ENCODE results near the gene GPD1L. TPM values are rescaled to one million over a fixed set of nuclear protein-coding genes. Genes with fewer than 3 reads are reported as not detected.

The GPD1L gene
- total RNA-seq, 1 donor from 2014 or later, result 11.2 TPM

GRCh38 chr3:32136703-32137102 lies 30.3 kb downstream of the GPD1L start:
- Mint-ChIP-seq H3K27ac (ENCODE audit: unreplicated experiment) (no peak overlapping the region), H3K27me3 (ENCODE audit: low read depth, unreplicated experiment) (peaks cover 10% of the 10 kb centered on the region)
- no peak for TF ChIP-seq EZH2 (IDR thresholded peaks at IDR 0.05; ENCODE audit: insufficient read depth, low read length)
- TF ChIP-seq, protein P1, sequence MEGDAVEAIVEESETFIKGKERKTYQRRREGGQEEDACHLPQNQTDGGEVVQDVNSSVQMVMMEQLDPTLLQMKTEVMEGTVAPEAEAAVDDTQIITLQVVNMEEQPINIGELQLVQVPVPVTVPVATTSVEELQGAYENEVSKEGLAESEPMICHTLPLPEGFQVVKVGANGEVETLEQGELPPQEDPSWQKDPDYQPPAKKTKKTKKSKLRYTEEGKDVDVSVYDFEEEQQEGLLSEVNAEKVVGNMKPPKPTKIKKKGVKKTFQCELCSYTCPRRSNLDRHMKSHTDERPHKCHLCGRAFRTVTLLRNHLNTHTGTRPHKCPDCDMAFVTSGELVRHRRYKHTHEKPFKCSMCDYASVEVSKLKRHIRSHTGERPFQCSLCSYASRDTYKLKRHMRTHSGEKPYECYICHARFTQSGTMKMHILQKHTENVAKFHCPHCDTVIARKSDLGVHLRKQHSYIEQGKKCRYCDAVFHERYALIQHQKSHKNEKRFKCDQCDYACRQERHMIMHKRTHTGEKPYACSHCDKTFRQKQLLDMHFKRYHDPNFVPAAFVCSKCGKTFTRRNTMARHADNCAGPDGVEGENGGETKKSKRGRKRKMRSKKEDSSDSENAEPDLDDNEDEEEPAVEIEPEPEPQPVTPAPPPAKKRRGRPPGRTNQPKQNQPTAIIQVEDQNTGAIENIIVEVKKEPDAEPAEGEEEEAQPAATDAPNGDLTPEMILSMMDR (IDR thresholded peaks at IDR 0.05; ENCODE audit: insufficient read depth, low read depth, low read length), result no peak

GRCh38 chr3:32137870-32138269 lies 31.4 kb downstream of the GPD1L start:
- Histone ChIP-seq H3K9me3 (ENCODE audit: insufficient read depth, low read depth, low read length) (no peaks in the 10 kb centered on the region), H3K4me1 (ENCODE audit: insufficient read depth, low read length) (no peaks in the 10 kb centered on the region), H3K4me3 (ENCODE audit: insufficient read depth, low read depth, low read length) (no peak overlapping the region), H3K27me3 (ENCODE audit: insufficient read depth, low read length) (no peaks in the 10 kb centered on the region), H3K27ac (ENCODE audit: low read depth, low read length) (no peak overlapping the region), H3K79me2 (ENCODE audit: insufficient read depth, low read length) (no peaks in the 10 kb centered on the region), H4K20me1 (ENCODE audit: insufficient read depth, low read length) (no peaks in the 10 kb centered on the region), H2AFZ (ENCODE audit: low read depth, low read length) (no peak overlapping the region), H3K9ac (ENCODE audit: low read length) (no peak overlapping the region), H3K4me2 (ENCODE audit: low read length) (no peak overlapping the region), H3K36me3 (ENCODE audit: insufficient read depth, low read length) (no peaks in the 10 kb centered on the region)
- Mint-ChIP-seq H3K27me3 (ENCODE audit: low read depth, unreplicated experiment) (peaks cover 10% of the 10 kb centered on the region), H3K9me3 (ENCODE audit: unreplicated experiment) (peaks cover 2% of the 10 kb centered on the region), H3K4me1 (ENCODE audit: low read depth, unreplicated experiment) (no peaks in the 10 kb centered on the region), H3K27ac (ENCODE audit: unreplicated experiment) (no peak overlapping the region), H3K4me3 (ENCODE audit: unreplicated experiment) (no peak overlapping the region), H3K36me3 (ENCODE audit: low read depth, unreplicated experiment) (peaks cover 8% of the 10 kb centered on the region)
- FAIRE-seq, result no peak
- TF ChIP-seq, protein P1 (IDR thresholded peaks at IDR 0.05; ENCODE audit: insufficient read depth, low read depth, low read length), result no peak
- TF ChIP-seq EZH2 (IDR thresholded peaks at IDR 0.05; ENCODE audit: insufficient read depth, low read length), result no peak
- no peak for DNase-seq (ENCODE audit: low read depth)

More at GRCh38 chr3:32136703-32137102, 30.3 kb downstream of the GPD1L start:
- peaks cover 8% of the 10 kb centered on the region for H3K36me3 Mint-ChIP-seq (ENCODE audit: low read depth, unreplicated experiment)
- Histone ChIP-seq H3K4me2 (ENCODE audit: low read length) (no peak overlapping the region), H3K27me3 (ENCODE audit: insufficient read depth, low read length) (no peaks in the 10 kb centered on the region), H2AFZ (ENCODE audit: low read depth, low read length) (no peak overlapping the region), H3K9me3 (ENCODE audit: insufficient read depth, low read depth, low read length) (no peaks in the 10 kb centered on the region), H3K79me2 (ENCODE audit: insufficient read depth, low read length) (no peaks in the 10 kb centered on the region), H4K20me1 (ENCODE audit: insufficient read depth, low read length) (no peaks in the 10 kb centered on the region), H3K4me1 (ENCODE audit: insufficient read depth, low read length) (no peaks in the 10 kb centered on the region), H3K36me3 (ENCODE audit: insufficient read depth, low read length) (no peaks in the 10 kb centered on the region), H3K9ac (ENCODE audit: low read length) (no peak overlapping the region), H3K27ac (ENCODE audit: low read depth, low read length) (no peak overlapping the region), H3K4me3 (ENCODE audit: insufficient read depth, low read depth, low read length) (no peak overlapping the region)
- no peak overlapping the region for H3K4me3 Mint-ChIP-seq (ENCODE audit: unreplicated experiment)
- H3K4me1 Mint-ChIP-seq (ENCODE audit: low read depth, unreplicated experiment), result no peaks in the 10 kb centered on the region
- peaks cover 2% of the 10 kb centered on the region for H3K9me3 Mint-ChIP-seq (ENCODE audit: unreplicated experiment)
- DNase-seq (ENCODE audit: low read depth) (no peak), FAIRE-seq (no peak)

DNA sequence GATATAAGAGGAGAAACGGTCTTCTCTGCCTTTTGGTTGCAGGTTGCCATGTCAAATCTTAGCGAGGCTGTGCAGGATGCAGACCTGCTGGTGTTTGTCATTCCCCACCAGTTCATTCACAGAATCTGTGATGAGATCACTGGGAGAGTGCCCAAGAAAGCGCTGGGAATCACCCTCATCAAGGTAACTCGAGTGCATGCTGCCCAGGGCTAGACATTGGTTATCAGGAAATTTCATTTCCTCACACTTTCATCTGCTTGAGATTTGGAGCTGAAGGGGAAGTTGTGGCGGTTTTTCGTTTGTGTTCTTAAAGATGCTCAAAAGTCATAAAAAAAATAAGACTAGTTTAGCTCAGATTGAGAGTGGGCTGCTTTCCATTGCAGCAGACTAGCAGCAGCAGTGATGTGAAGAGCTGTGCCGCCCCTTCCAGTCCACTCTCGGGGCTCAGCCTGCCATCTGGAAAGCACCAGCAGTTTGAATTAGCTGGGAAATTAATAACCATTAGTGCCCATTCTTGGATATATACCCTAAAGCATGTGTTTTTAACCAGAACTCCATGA lies 32.2 kb downstream of the GPD1L start:
- Histone ChIP-seq H3K36me3 (ENCODE audit: insufficient read depth, low read length) (no peaks in the 10 kb centered on the region), H3K4me3 (ENCODE audit: insufficient read depth, low read depth, low read length) (no peak overlapping the region), H3K9me3 (ENCODE audit: insufficient read depth, low read depth, low read length) (no peaks in the 10 kb centered on the region), H3K4me1 (ENCODE audit: insufficient read depth, low read length) (no peaks in the 10 kb centered on the region), H3K9ac (ENCODE audit: low read length) (no peak overlapping the region), H3K27me3 (ENCODE audit: insufficient read depth, low read length) (no peaks in the 10 kb centered on the region), H3K4me2 (ENCODE audit: low read length) (no peak overlapping the region), H2AFZ (ENCODE audit: low read depth, low read length) (no peak overlapping the region), H3K27ac (ENCODE audit: low read depth, low read length) (no peak overlapping the region), H3K79me2 (ENCODE audit: insufficient read depth, low read length) (no peaks in the 10 kb centered on the region), H4K20me1 (ENCODE audit: insufficient read depth, low read length) (no peaks in the 10 kb centered on the region)
- H3K4me1 Mint-ChIP-seq (ENCODE audit: low read depth, unreplicated experiment), result no peaks in the 10 kb centered on the region
- peaks cover 8% of the 10 kb centered on the region for H3K36me3 Mint-ChIP-seq (ENCODE audit: low read depth, unreplicated experiment)
- no peak overlapping the region for H3K4me3 Mint-ChIP-seq (ENCODE audit: unreplicated experiment)
- FAIRE-seq, result no peak
- peaks cover 2% of the 10 kb centered on the region for H3K9me3 Mint-ChIP-seq (ENCODE audit: unreplicated experiment)
- TF ChIP-seq, protein P1 (IDR thresholded peaks at IDR 0.05; ENCODE audit: insufficient read depth, low read depth, low read length), result no peak
- TF ChIP-seq EZH2 (IDR thresholded peaks at IDR 0.05; ENCODE audit: insufficient read depth, low read length), result no peak
- peak; percentile 18 for DNase-seq (ENCODE audit: low read depth)
- H3K27me3 Mint-ChIP-seq (ENCODE audit: low read depth, unreplicated experiment), result peaks cover 10% of the 10 kb centered on the region
- H3K27ac Mint-ChIP-seq (ENCODE audit: unreplicated experiment), result no peak overlapping the region

Data from astrocyte (in vitro differentiated cells and primary cell).